Esophagus muscularis mucosa (tissue), 4 donors: ENCODE data around the gene PMEL. TPM values are rescaled to one million over a fixed set of nuclear protein-coding genes. Genes with fewer than 3 reads are reported as not detected.

Source experiments
- DNase-seq: peaks from one replicate; pipeline ENCODE4 v3.0.0-alpha.2; 2017; ENCODE audit errors: extremely low spot score
- H3K27ac ChIP-seq, 4 donors: fragments of 200-600 bp; sonication (generic); replicated peaks in 1 of 4; 1 replicate in 3 of 4; 2 replicates in 1 of 4; pipeline ENCODE4 v1.5.1; 2016 to 2019; ENCODE audit warnings: mild to moderate bottlenecking in 1 of 4
- H3K27me3 ChIP-seq, 4 donors: fragments of 200-600 bp; sonication (generic); one replicate each; pipeline versions ENCODE4 v1.5.1 to v1.6.0; 2016 to 2019
- H3K36me3 ChIP-seq, 4 donors: fragments of 200-600 bp; sonication (generic); one replicate each; pipeline ENCODE4 v1.5.1; 2016 to 2019
- H3K4me1 ChIP-seq, 4 donors: fragments of 200-600 bp; sonication (generic); one replicate each; pipeline ENCODE4 v1.5.1; 2016 to 2019
- H3K4me3 ChIP-seq, 4 donors: fragments of 200-600 bp; sonication (generic); 1 replicate in 2 of 4; 2 replicates in 2 of 4; pipeline ENCODE4 v1.5.1; 2016 to 2019; ENCODE audit warnings: mild to moderate bottlenecking in 4 of 4, moderate library complexity in 1 of 4
- H3K9me3 ChIP-seq, 4 donors: fragments of 200-600 bp; sonication (generic); 1 replicate in 3 of 4; 2 replicates in 1 of 4; pipeline ENCODE4 v1.5.1; 2016 to 2019
- CTCF ChIP-seq, 3 experiments: fragments of 200-600 bp in 2 of 3; fragments of 450-650 bp in 1 of 3; sonication (generic) in 2 of 3; IDR thresholded peaks; one replicate each; pipeline ENCODE4 v1.5.1; 2017 to 2019; ENCODE audit warnings: antibody characterized with exemption in 3 of 3, mild to moderate bottlenecking in 2 of 3, moderate library complexity in 1 of 3
- EP300 ChIP-seq: sonication (generic); formaldehyde crosslinking; IDR thresholded peaks from one replicate; pipeline ENCODE4 v1.6.1; 2017; ENCODE audit warnings: antibody characterized with exemption
- POLR2A ChIP-seq: fragments of 450-650 bp; IDR thresholded peaks from one replicate; pipeline ENCODE4 v1.6.1; 2017; ENCODE audit warnings: antibody characterized with exemption, moderate library complexity, mild to moderate bottlenecking, low read depth
- POLR2AphosphoS5 ChIP-seq, 2 donors: sonication (generic); formaldehyde crosslinking; IDR thresholded peaks; one replicate each; pipeline ENCODE4 v1.6.1; 2017; ENCODE audit warnings: antibody characterized with exemption in 2 of 2
- WGBS: methylation state at CpG from one replicate; pipeline ENCODE4 v1.1.5; 2018; 5-methylcytosine and 5-hydroxymethylcytosine counted together
- intact Hi-C: fragments of 100-400 bp; cut with DNase I; formaldehyde crosslinking; loops from one replicate; pipeline ENCODE4 v1.15.1; 2023
- total RNA-seq, 4 donors: library from RNA; depleted of rRNA; stranded (reverse); fragments of >200 nt; gene quantifications; one replicate each; pipeline versions ENCODE4 v1.1.0 to v1.2.1, GENCODE V29; 2016

Gene PMEL
- 1 to 10 TPM in 1 of 4 donors, under 1 TPM in 1, not detected in 2; 0.66 to 2.2 TPM for total RNA-seq

- H3K27me3 ChIP-seq = no peaks in the 10 kb centered on the region
Measured at GRCh38 chr12:55965941-55966407, at the start of gene PMEL. Gene PMEL, minus strand, starts transcription at chr12:55966042. Its CDS starts 31 bp downstream, at chr12:55966011.

GRCh38 chr12:56014205-56014604 lies 48.4 kb upstream of the PMEL start:
- Histone ChIP-seq H3K27ac (no peak overlapping the region), H3K27me3 (no peaks in the 10 kb centered on the region)

More at GRCh38 chr12:55965941-55966407, at the start of gene PMEL:
- peak within 1 kb of the TSS; percentile 72 to 92 (median 84) for H3K4me3 ChIP-seq
- DNase-seq = no peak
- no peaks in the 10 kb centered on the region for H3K9me3 ChIP-seq
- intact Hi-C loops = loop anchor here (5.0 kb wide), 1 partner anchor 34 kb away; the partner anchor contains the start of gene DGKA
- H3K27ac ChIP-seq = peak within 1 kb of the TSS; percentile 87 to 91 (median 90)
- WGBS = 1% methylated on average over 4 of the region's 4 CpGs
- TF ChIP-seq CTCF (IDR thresholded peaks at IDR 0.05) = no peak
- TF ChIP-seq POLR2AphosphoS5 (IDR thresholded peaks at IDR 0.05) = no peak
- no peak for TF ChIP-seq POLR2A
- TF ChIP-seq EP300 = no peak
- H3K4me1 ChIP-seq = peaks cover 13 to 38% (median 31%) of the 10 kb centered on the region in 4 donors
- peaks cover 0 to 26% (median 15%) of the 10 kb centered on the region in 4 donors for H3K36me3 ChIP-seq

GRCh38 chr12:56013482-56013881 lies 47.6 kb upstream of the PMEL start:
- no peaks in the 10 kb centered on the region for H3K9me3 ChIP-seq
- peaks cover 0 to 5% (median 2%) of the 10 kb centered on the region in 4 donors for H3K4me1 ChIP-seq
- TF ChIP-seq POLR2A = no peak
- no peak for TF ChIP-seq EP300
- no peak for TF ChIP-seq CTCF (IDR thresholded peaks at IDR 0.05)
- no peak for TF ChIP-seq POLR2AphosphoS5 (IDR thresholded peaks at IDR 0.05)
- H3K4me3 ChIP-seq = no peak overlapping the region
- H3K36me3 ChIP-seq = peaks cover 0 to 32% (median 5%) of the 10 kb centered on the region in 4 donors
- H3K27me3 ChIP-seq = no peaks in the 10 kb centered on the region
- H3K27ac ChIP-seq = no peak overlapping the region
- intact Hi-C loops = no loop called here
- DNase-seq = no peak
- WGBS = 94% methylated on average over 5 of the region's 5 CpGs

More at GRCh38 chr12:56014205-56014604, 48.4 kb upstream of the PMEL start:
- Histone ChIP-seq H3K4me3 (no peak overlapping the region), H3K9me3 (no peaks in the 10 kb centered on the region), H3K4me1 (no peaks in the 10 kb centered on the region), H3K36me3 (peaks cover 0 to 39% (median 5%) of the 10 kb centered on the region in 4 donors)
- intact Hi-C loops = no loop called here
- DNase-seq = no peak
- TF ChIP-seq CTCF (IDR thresholded peaks at IDR 0.05) (no peak), EP300 (no peak), POLR2A (no peak), POLR2AphosphoS5 (IDR thresholded peaks at IDR 0.05) (no peak)
- WGBS = 46% methylated on average over 2 of the region's 2 CpGs

GRCh38 chr12:56011509-56012090 lies 45.8 kb upstream of the PMEL start:
- Histone ChIP-seq H3K27me3 (no peaks in the 10 kb centered on the region), H3K4me1 (peaks cover 3 to 18% (median 14%) of the 10 kb centered on the region in 4 donors), H3K36me3 (peaks cover 0 to 18% (median 3%) of the 10 kb centered on the region in 4 donors), H3K4me3 (no peak overlapping the region), H3K27ac (no peak overlapping the region), H3K9me3 (no peaks in the 10 kb centered on the region)
- 94% methylated on average over 2 of the region's 2 CpGs for WGBS
- intact Hi-C loops = no loop called here
- DNase-seq = no peak
- TF ChIP-seq CTCF (IDR thresholded peaks at IDR 0.05) = no peak
- no peak for TF ChIP-seq EP300
- no peak for TF ChIP-seq POLR2A
- TF ChIP-seq POLR2AphosphoS5 (IDR thresholded peaks at IDR 0.05) = no peak
